MCF 10A (cell line): ENCODE data around the gene NRDE2. TPM values are rescaled to one million over a fixed set of nuclear protein-coding genes. Genes with fewer than 3 reads are reported as not detected.

Source experiments
- BruUV-seq: library from RNA; stranded (reverse); fragments of 400-500 nt; replicated peaks from 2 replicates; lab custom pipeline; 2021; lab: Mats Ljungman, UMichigan
- CTCF ChIA-PET: fragments of 300-600 bp; sonication (Branson Sonifier 250); formaldehyde crosslinking; extraction: SDS; loops from one replicate; lab custom pipeline; 2021; ENCODE audit warnings: antibody characterized with exemption, inconsistent platforms; lab: Yijun Ruan, JAX
- POLR2A ChIA-PET: fragments of 300-600, 350-650 bp; sonication (Branson Sonifier 250); formaldehyde crosslinking; extraction: SDS; loops from one replicate; lab custom pipeline; 2020; ENCODE audit warnings: antibody characterized with exemption, inconsistent platforms; lab: Yijun Ruan, JAX
- DNase-seq: peaks from one replicate; pipeline ENCODE4 v3.0.0-alpha.2; 2018; ENCODE audit not compliant: unreplicated experiment
- H3K27ac Mint-ChIP-seq: one replicate; pipeline ENCODE4 v1.8.0; 2022; ENCODE audit warnings: mild to moderate bottlenecking, low read depth, mixed read lengths; ENCODE audit not compliant: unreplicated experiment
- H3K27me3 Mint-ChIP-seq: one replicate; pipeline ENCODE4 v1.8.0; 2022; ENCODE audit warnings: mixed read lengths; ENCODE audit not compliant: insufficient read depth, unreplicated experiment
- H3K36me3 Mint-ChIP-seq: one replicate; pipeline ENCODE4 v1.8.0; 2022; ENCODE audit warnings: mild to moderate bottlenecking, moderate library complexity, mixed read lengths; ENCODE audit not compliant: insufficient read depth, unreplicated experiment
- H3K4me1 Mint-ChIP-seq: one replicate; pipeline ENCODE4 v1.8.0; 2022; ENCODE audit warnings: mixed read lengths; ENCODE audit not compliant: insufficient read depth, unreplicated experiment
- H3K4me3 Mint-ChIP-seq: one replicate; pipeline ENCODE4 v1.8.0; 2022; ENCODE audit warnings: mild to moderate bottlenecking, moderate library complexity, mixed read lengths; ENCODE audit not compliant: unreplicated experiment
- H3K9me3 Mint-ChIP-seq: one replicate; pipeline ENCODE4 v1.8.0; 2022; ENCODE audit warnings: mixed read lengths; ENCODE audit not compliant: unreplicated experiment
- intact Hi-C: fragments of 100-400 bp; cut with micrococcal nuclease; formaldehyde crosslinking; loops from 2 replicates; pipeline ENCODE4 v1.14.1; 2022
- total RNA-seq: library from RNA; stranded (reverse); gene quantifications from 2 replicates; pipeline ENCODE4 v1.2.3, GENCODE V29; 2022
- TF ChIP-seq, protein P1 (sequence below): fragments of 200-600 bp; IDR thresholded peaks from one replicate; pipeline ENCODE4 v1.8.0; 2022; ENCODE audit warnings: antibody characterized with exemption, mild to moderate bottlenecking; ENCODE audit not compliant: unreplicated experiment

Gene NRDE2
- total RNA-seq, 1 experiment from 2014 or later = 16.5 TPM

- POLR2A ChIA-PET = no interaction called here
- Mint-ChIP-seq H3K27me3 (peaks cover 29% of the 10 kb centered on the region), H3K36me3 (no peaks in the 10 kb centered on the region), H3K4me1 (no peaks in the 10 kb centered on the region), H3K27ac (no peak overlapping the region), H3K4me3 (no peak overlapping the region), H3K9me3 (peaks cover under 1% of the 10 kb centered on the region)
- no peak for DNase-seq
- CTCF ChIA-PET = interaction anchor here (1.4 kb wide), 1 partner anchor 255 kb away, joined by 3 read pairs; no protein-coding TSS in a partner anchor
- no TSS peak for BruUV-seq
- intact Hi-C loops = no loop called here
- TF ChIP-seq, protein P1, sequence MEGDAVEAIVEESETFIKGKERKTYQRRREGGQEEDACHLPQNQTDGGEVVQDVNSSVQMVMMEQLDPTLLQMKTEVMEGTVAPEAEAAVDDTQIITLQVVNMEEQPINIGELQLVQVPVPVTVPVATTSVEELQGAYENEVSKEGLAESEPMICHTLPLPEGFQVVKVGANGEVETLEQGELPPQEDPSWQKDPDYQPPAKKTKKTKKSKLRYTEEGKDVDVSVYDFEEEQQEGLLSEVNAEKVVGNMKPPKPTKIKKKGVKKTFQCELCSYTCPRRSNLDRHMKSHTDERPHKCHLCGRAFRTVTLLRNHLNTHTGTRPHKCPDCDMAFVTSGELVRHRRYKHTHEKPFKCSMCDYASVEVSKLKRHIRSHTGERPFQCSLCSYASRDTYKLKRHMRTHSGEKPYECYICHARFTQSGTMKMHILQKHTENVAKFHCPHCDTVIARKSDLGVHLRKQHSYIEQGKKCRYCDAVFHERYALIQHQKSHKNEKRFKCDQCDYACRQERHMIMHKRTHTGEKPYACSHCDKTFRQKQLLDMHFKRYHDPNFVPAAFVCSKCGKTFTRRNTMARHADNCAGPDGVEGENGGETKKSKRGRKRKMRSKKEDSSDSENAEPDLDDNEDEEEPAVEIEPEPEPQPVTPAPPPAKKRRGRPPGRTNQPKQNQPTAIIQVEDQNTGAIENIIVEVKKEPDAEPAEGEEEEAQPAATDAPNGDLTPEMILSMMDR = no peak
These were observed 103.3 kb downstream of the NRDE2 start for GRCh38 chr14:90228478-90228877.

Other genes starting within 250 kb of the NRDE2 start
- 107 and 125 TPM in 2 replicates for gene PSMC1, start 75.4 kb downstream of the NRDE2 start, total RNA-seq
- gene CALM1, start 65.1 kb upstream of the NRDE2 start, total RNA-seq = 122 and 140 TPM in 2 replicates